ENCODE results near the gene RBM11. TPM values are rescaled to one million over a fixed set of nuclear protein-coding genes. Genes with fewer than 3 reads are reported as not detected.

The RBM11 gene
- total RNA-seq, 1 donor from 2014 or later = 1.6 TPM

- Mint-ChIP-seq H3K9me3 (no peaks in the 10 kb centered on the region), H3K27me3 (peaks cover under 1% of the 10 kb centered on the region), H3K4me3 (no peak overlapping the region), H3K4me1 (no peaks in the 10 kb centered on the region), H3K36me3 (ENCODE audit: low read depth) (no peaks in the 10 kb centered on the region), H3K27ac (no peak overlapping the region)
- ChIA-PET POLR2A (no interaction called here), CTCF (no interaction called here)
- TF ChIP-seq CTCF (IDR thresholded peaks at IDR 0.05) = no peak
- DNase-seq = no peak
- intact Hi-C loops (cut with micrococcal nuclease) = no loop called here
- no peak for ATAC-seq (ENCODE audit: low read depth)
Observed at GRCh38 chr21:14223365-14223764, 7.4 kb downstream of the RBM11 start.

- intact Hi-C loops (cut with micrococcal nuclease) = no loop called here
- Mint-ChIP-seq H3K9me3 (peaks cover 13% of the 10 kb centered on the region), H3K27me3 (peaks cover 4% of the 10 kb centered on the region), H3K4me3 (no peak overlapping the region), H3K36me3 (ENCODE audit: low read depth) (peaks cover 3% of the 10 kb centered on the region), H3K4me1 (no peaks in the 10 kb centered on the region), H3K27ac (no peak overlapping the region)
- DNase-seq (no peak), ATAC-seq (ENCODE audit: low read depth) (no peak)
- ChIA-PET CTCF (no interaction called here), POLR2A (no interaction called here)
- TF ChIP-seq CTCF (IDR thresholded peaks at IDR 0.05) = no peak
Observed at GRCh38 chr21:14229399-14229798, 13.4 kb downstream of the RBM11 start.

- Mint-ChIP-seq H3K4me3 (no peak overlapping the region), H3K9me3 (peaks cover 6% of the 10 kb centered on the region), H3K27me3 (peaks cover 4% of the 10 kb centered on the region), H3K36me3 (ENCODE audit: low read depth) (no peaks in the 10 kb centered on the region), H3K4me1 (no peaks in the 10 kb centered on the region), H3K27ac (no peak overlapping the region)
- DNase-seq (no peak), ATAC-seq (ENCODE audit: low read depth) (no peak)
- POLR2A ChIA-PET = no interaction called here
- TF ChIP-seq CTCF (IDR thresholded peaks at IDR 0.05) = no peak
- CTCF ChIA-PET = no interaction called here
- intact Hi-C loops (cut with micrococcal nuclease) = no loop called here
Observed at GRCh38 chr21:14235101-14235500, 19.1 kb downstream of the RBM11 start.

GRCh38 chr21:14236180-14236579 lies 20.2 kb downstream of the RBM11 start:
- Mint-ChIP-seq H3K36me3 (ENCODE audit: low read depth) (no peaks in the 10 kb centered on the region), H3K9me3 (no peaks in the 10 kb centered on the region), H3K27ac (no peak overlapping the region), H3K27me3 (peaks cover 4% of the 10 kb centered on the region), H3K4me3 (no peak overlapping the region), H3K4me1 (peaks cover 1% of the 10 kb centered on the region)
- ChIA-PET POLR2A (no interaction called here), CTCF (no interaction called here)
- ATAC-seq (ENCODE audit: low read depth) (no peak), DNase-seq (no peak)
- intact Hi-C loops (cut with micrococcal nuclease) = no loop called here
- no peak for TF ChIP-seq CTCF (IDR thresholded peaks at IDR 0.05)

- no peaks in the 10 kb centered on the region for H3K36me3 Mint-ChIP-seq (ENCODE audit: low read depth)
- H3K9me3 Mint-ChIP-seq = no peaks in the 10 kb centered on the region
- intact Hi-C loops (cut with micrococcal nuclease) = no loop called here
- TF ChIP-seq CTCF (IDR thresholded peaks at IDR 0.05) = no peak
- peaks cover under 1% of the 10 kb centered on the region for H3K27me3 Mint-ChIP-seq
- no peak overlapping the region for H3K4me3 Mint-ChIP-seq
- H3K4me1 Mint-ChIP-seq = peaks cover 4% of the 10 kb centered on the region
- H3K27ac Mint-ChIP-seq = no peak overlapping the region
- ATAC-seq (ENCODE audit: low read depth) (no peak), DNase-seq (no peak)
- ChIA-PET CTCF (interaction anchor here (1.4 kb wide), 1 partner anchor 13 kb away, joined by 3 read pairs; no protein-coding TSS in a partner anchor), POLR2A (no interaction called here)
Observed at GRCh38 chr21:14239281-14239680, 23.3 kb downstream of the RBM11 start.

All from activated B cell treated with CpG ODN at 0.5 μM for 24 hours (primary cell).